Retina (tissue), 1 donor: ENCODE data around the gene HDAC10.

Experiments
- DNase-seq: peaks from one replicate; pipeline ENCODE4 v3.0.0-alpha.2; 2016

Gene HDAC10

GRCh38 chr22:50269573-50269969 is 18.5 kb upstream of the HDAC10 start:
- no peak for DNase-seq

- DNase-seq, result peak; percentile 32
Measured at GRCh38 chr22:50268655-50269113, 17.6 kb upstream of the HDAC10 start.

GRCh38 chr22:50267591-50268390 is 16.7 kb upstream of the HDAC10 start:
- DNase-seq, result peak; percentile 51

DNA sequence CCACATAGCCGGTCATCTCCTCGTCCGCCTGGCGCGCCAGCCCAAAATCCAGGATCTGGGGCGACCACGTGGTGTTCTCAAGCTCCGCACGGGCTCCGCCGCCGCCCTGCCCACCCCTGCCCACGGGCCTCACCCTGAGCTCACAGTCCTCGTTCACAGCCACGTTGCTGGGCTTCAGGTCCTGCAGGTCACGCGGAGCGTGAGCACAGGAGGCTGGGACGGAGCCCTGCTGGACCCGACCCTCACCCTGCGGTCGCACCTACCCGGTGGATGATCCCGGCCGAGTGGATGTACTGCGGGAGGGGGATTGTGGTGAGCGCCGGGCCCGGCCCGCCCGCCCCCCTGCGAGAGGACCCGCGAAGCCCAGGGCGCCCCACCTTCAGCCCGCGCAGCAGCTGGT is 15.9 kb upstream of the HDAC10 start:
- DNase-seq, result no peak

GRCh38 chr22:50264946-50265669 is 14.0 kb upstream of the HDAC10 start:
- DNase-seq, result no peak

DNA sequence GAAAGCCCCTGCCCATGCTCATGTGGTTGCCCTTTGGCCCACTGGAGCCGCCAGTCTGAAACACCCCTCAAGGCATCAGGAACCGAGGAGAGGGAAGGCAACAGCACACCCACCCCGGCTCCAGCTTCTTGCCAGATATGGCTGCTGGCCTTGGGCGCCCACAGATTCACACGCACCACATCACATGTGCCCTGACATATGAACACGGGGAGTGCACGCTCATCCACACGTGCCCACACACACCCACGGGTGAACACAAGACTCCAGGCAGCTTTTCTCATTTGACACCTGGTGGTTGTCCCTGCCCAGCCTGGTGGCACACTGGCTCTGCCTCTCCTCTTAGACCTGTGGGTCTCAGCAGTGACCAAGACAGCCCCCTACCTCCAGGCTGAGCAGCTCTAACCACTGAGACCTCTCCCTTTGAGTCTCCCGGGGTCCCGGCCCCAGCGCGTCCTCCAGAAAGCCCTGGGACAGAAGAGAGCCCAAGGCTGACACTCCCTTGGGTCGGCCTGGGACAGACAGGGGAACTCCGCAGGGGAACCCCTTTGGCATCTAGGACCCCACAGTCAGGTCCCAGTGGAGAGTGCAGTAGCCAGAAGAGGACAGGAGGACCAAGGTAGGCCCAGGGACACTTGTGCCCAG is 13.2 kb upstream of the HDAC10 start:
- DNase-seq, result no peak

DNA sequence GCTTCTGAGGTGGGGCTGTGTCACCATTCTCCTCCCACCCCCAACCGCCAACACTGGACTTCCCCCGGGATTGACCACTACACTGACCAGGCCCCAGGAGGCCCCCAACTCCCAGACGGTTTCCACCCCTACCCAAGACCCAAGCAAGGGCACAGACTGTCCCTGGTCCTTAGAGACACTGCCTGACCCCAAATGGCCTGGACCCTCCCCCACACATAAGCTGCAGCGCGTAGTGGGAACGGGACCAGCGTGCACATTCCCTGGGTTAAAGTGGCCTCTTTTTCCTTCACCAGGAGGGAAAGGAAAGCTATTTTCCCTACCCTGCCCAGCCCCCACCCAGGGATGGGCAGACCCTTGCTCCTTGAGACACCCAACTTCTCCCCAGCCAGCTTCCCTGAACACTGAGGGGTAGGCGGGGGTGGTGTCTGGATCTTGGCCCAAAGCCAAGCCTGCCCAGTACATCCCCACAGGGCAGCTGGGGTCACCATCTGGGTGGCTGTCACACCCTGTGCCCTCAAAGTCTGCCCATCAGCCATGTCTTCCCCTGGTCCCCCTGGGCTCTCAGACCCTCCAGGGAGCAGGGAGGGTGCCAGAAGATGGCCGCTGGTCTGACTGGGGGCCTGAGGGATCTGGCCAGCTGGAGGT is 12.0 kb upstream of the HDAC10 start:
- DNase-seq, result no peak

DNA sequence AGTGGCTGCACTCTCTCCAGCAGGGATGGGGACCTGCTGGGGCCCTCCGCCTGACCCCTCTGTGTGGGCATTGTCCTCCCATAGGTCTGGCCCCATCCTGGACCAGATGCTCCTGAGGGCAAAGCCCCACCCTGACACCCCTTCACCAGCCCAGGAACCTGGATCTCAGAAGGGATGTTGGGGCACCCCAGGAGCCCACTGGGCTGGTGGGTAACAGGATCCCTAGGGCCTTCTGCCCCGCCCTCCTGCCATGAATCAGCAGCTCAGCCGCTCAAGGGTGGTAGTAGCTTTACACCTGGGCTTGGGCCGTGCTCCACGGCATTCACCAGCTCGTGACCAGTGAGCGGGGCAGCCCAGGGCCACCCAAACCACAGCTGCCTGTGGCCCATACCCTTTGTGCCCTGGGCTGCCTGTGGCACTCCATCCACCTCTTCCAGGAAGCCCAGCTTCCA is 11.4 kb upstream of the HDAC10 start:
- DNase-seq, result no peak

DNA sequence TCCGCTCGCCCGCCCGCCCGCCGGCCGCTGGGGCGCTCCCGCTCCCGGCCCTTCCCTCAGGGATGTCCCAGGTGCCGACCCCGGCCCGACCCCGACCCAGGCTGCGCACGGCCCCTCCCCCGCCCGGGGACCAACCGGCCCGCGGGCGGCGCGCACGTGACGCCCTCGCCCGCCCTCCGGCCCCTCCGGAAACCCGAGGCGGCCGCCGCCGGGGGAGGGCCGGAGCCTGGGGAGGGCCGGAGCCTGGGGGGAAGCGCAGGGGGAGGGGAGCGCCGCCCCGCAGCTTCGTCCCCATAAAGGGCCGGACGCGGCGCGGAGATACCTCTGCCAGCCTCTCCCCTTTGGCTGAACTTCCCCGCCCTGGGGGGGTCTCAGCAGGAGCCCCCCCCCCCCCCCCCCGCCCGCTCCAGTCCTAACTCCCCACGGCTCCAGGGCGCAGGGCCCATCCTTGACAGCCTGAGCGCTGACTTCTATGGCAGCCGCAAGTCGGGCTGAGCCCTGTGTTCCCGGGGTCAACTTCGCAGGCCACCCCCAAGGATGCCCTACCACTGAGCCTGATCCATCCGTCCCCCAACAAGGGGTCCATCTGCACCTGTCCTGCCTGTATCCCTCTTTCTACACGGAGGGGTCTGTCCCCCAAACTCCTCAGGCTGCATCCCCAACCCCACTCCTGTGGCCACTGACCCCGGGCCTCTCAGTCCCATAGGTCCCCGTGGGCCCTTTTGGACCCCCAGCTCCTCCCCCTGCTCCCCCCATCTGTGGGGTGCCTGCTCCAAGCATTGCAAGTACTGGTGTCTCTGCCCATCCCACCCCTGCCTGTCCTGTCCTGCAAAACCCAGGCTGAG is 10.8 kb upstream of the HDAC10 start, which contains the start of gene MAPK12:
MAPK12 (minus strand) TSS at position 69 of the 845 bp plus-strand sequence. CDS start 174 bp downstream, outside the sequence.
- no peak for DNase-seq

DNA sequence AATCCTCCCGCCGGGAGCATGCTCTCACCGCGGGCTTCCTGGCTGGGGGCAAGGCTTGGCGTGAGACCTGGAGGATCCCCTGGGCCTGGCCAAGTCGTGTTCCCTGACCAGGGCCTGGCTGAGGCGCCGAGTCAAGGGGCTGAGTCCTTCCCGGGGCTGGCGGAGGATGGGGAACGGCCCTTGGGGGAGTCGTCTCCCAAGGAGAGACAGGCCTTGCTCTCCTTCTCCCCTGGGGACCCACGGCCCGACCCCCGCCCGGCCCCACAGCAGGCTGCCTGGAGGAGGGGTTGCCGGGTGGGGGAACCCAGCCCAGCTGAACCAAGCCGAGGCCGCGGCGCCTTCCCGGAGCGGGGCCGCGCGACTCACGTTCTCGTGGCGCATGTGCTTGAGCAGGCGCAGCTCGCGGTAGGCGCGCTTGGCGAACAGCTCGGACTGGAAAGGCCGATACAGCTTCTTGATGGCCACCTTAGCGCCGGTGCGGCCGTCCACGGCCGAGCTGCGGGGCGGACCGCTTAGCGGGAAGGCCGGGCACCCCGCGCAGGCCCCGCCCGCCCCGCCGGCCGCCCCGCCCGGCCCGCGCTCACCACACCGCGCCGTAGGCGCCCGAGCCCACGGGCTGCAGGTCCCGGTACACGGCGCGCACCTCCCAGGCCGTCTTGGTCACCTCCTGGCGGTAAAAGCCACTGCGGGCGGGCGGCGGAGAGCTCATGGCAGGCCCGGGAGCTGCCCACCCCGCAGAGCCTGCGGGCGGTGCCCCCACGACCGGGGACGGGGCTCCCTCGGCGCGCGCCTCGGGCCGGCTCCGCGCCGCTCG is 9.9 kb upstream of the HDAC10 start:
- DNase-seq, result peak; percentile 71

DNA sequence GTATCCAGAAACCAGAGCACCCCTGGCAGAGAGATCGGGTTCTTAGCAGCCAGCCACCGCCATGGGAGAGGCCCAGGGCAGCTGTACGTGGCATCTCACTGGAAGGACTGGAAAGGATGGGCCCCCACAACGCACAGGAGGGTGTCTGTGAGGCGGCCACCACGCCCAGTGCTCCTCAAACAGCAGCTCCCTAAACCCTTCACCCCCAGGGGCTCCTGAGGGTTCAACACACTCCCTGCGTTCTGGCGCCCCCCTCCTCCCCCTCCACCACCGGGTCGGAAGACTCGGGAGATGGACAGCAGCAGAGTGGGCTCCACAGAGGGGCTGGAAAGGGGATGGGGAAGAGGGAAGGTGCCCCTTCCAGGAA is 9.4 kb upstream of the HDAC10 start:
- no peak for DNase-seq

DNA sequence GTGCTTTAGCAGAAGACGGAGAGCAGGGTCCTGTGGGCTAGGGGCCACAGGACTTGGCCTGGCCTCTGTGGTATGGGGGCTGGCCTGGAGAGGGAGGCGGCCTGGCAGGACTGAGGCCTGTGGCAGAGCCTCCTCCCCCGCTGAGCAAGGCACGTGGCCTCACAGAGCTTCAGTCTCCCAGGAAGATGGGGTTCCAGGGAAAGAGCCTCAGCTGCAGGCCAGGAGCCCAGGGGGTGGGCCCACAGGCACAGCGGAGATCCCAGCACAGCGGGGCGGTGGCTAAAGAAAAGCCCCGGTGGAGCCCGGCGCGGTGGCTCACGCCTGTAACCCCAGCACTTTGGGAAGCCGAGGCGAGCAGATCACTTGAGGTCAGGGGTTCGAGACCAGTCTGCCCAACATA is 8.2 kb upstream of the HDAC10 start:
- no peak for DNase-seq

GRCh38 chr22:50258361-50259292 is 7.6 kb upstream of the HDAC10 start:
- DNase-seq, result no peak

GRCh38 chr22:50257451-50258360 is 6.6 kb upstream of the HDAC10 start:
- DNase-seq, result no peak

DNA sequence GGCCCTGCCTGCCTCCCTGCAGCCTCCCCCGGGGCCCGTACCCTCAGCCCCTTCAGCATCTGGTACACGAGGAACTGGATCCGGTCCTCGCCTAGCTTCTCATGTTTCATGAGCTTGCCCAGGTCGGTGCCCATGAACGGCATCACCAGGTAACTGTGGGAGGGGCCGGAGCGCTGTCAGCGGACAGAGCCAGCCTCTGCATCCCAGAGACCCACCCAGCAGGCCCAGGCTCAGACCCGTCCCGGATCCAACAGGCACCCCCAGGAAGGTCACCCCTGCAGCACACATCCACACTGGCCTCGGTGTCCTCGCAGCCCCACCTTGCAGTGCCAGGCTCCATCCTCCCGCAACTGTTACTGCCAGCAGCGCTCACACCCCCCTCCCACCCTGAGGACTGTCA is 6.0 kb upstream of the HDAC10 start:
- DNase-seq, result no peak

DNA sequence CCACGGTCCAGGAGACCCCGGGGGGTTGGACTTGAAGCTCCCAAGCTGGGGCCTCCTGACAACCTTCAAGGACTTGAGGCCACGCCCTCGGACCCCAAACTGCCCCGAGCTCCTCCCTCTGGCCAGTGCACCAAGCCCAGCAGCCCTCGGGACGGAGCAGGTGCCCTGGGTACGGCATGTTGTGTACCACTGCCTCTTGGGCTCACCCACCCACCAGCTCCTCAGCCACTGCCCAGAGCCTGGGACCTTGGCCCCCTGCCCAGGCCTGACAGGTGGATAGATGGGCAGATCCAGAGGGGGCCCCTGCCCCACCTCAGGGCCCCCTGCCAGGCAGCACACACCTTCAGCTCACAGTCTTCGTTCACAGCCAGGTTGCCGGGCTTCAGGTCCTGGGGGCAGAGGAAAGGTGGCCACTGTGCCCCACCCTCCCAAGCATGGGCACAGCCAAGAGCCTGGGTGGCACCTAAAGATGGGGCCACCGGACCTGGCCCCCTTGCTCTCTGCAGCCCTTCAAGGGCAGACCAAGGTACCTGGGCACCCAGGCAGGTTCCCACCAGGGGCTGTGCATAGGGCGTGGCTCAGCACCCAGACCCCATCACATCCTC is 5.3 kb upstream of the HDAC10 start:
- DNase-seq, result no peak

DNA sequence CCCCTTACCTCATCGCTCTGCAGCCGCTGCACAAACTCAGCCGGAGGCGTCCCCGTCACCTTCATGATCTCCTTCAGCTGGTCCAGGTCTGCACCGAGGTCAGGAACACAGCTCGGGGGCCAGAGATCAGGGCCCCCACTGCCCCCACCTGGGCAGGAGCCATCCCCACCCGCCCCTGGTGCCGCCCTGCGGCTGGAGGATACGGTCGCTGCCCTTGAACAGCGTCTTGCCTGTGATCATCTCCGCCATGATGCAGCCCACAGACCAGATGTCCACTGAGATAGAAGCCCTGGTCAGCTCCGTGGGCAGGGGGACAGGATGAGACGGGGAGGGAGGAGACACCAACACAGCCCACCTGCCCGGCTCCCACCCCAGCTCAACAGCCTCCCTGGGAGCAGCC is 4.5 kb upstream of the HDAC10 start:
- no peak for DNase-seq

DNA sequence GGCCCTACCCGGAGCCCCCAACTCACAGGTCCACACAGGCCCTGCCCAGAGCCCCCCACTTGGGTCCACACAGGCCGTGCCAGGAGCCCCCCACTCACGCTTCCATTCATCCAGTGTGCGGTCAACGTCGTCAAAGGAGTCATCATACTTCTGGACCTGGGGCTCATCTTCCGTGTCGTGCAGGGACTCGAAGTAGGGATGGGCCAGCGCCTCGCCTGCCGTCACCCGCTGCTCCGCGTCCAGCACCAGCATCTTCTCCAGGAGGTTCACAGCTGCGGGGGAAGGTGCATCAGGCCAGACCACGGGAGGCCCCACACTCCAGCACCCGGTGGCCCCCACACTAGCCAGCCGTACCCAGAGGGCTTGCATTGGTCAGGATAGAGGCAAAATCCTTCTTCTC is 4.0 kb upstream of the HDAC10 start:
- DNase-seq, result no peak

DNA sequence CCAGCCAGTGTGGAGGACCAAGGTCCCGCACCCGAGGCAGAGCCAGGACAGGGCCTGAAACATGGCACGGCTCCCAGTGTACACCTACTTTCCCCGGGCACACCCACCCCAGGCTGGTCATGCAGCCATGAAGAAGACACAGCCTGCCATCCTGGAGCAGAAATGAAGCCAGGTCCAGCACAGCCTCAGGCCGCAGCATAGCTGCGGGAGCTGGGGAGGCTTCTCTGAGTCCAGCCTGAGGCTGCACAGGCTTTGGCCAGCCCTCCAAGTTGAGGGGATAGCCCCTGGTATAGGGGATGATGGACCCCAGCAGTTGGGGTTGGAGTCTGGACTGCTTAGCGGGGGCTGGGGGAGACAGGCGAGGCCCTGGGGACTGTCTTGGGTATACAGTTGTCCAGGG is 2.9 kb upstream of the HDAC10 start:
- no peak for DNase-seq
